Mesenchymal stem cell (in vitro differentiated cells and primary cell): ENCODE results near the gene CFAP92.

Source experiments
- DNase-seq: peaks from one replicate; pipeline ENCODE4 v3.0.0-alpha.2; 2013
- H2AFZ ChIP-seq: one replicate; pipeline ENCODE4 v1.6.1; 2013; ENCODE audit warnings: low read depth, mild to moderate bottlenecking, control low read depth, inconsistent platforms, low read length, moderate library complexity
- H2AK5ac ChIP-seq: 2 replicates; pipeline ENCODE4 v1.6.1; 2013; ENCODE audit warnings: low read length, moderate library complexity, mild to moderate bottlenecking, inconsistent platforms; ENCODE audit not compliant: severe bottlenecking
- H2BK120ac ChIP-seq: one replicate; pipeline ENCODE4 v1.6.1; 2013; ENCODE audit warnings: low read depth, mild to moderate bottlenecking, inconsistent platforms, low read length, moderate library complexity
- H2BK12ac ChIP-seq, 2 experiments: one replicate each; pipeline ENCODE4 v1.6.1; 2013; ENCODE audit warnings: inconsistent platforms in 2 of 2, low read length in 2 of 2, mild to moderate bottlenecking in 2 of 2, moderate library complexity in 2 of 2, control low read depth in 1 of 2
- H2BK15ac ChIP-seq: one replicate; pipeline ENCODE4 v1.6.1; 2013; ENCODE audit warnings: mild to moderate bottlenecking, low read depth, inconsistent platforms; ENCODE audit not compliant: poor library complexity, severe bottlenecking
- H2BK5ac ChIP-seq: 2 replicates; pipeline ENCODE4 v1.6.1; 2013; ENCODE audit warnings: low read depth, mild to moderate bottlenecking, low read length, control low read depth, inconsistent platforms; ENCODE audit not compliant: poor library complexity, severe bottlenecking
- H3K14ac ChIP-seq, 2 experiments: one replicate each; pipeline ENCODE4 v1.6.1; 2013; ENCODE audit warnings: inconsistent platforms in 2 of 2, low read length in 2 of 2, control low read depth in 1 of 2, mild to moderate bottlenecking in 1 of 2, moderate library complexity in 1 of 2
- H3K18ac ChIP-seq, 2 experiments: one replicate each; pipeline ENCODE4 v1.6.1; 2013; ENCODE audit warnings: inconsistent platforms in 2 of 2, low read length in 2 of 2, control low read depth in 1 of 2, low read depth in 1 of 2, mild to moderate bottlenecking in 1 of 2
- H3K23ac ChIP-seq, 2 experiments: one replicate each; pipeline ENCODE4 v1.6.1; 2013; ENCODE audit warnings: inconsistent platforms in 2 of 2, low read length in 2 of 2, mild to moderate bottlenecking in 2 of 2, moderate library complexity in 2 of 2, control low read depth in 1 of 2
- H3K27ac ChIP-seq: 2 replicates; pipeline ENCODE4 v1.5.1; 2013; ENCODE audit warnings: mild to moderate bottlenecking, moderate library complexity, low read length, control low read depth, inconsistent platforms; ENCODE audit not compliant: poor library complexity, severe bottlenecking
- H3K27me3 ChIP-seq, 2 experiments: 2 replicates each; pipeline versions ENCODE4 v1.6.1 to v1.7.0; 2013; ENCODE audit warnings: low read length in 2 of 2, mild to moderate bottlenecking in 2 of 2, moderate library complexity in 2 of 2, control low read depth in 1 of 2, inconsistent platforms in 1 of 2; ENCODE audit not compliant: control insufficient read depth in 1 of 2, insufficient read depth in 1 of 2
- H3K36me3 ChIP-seq, 2 experiments: 2 replicates each; pipeline versions ENCODE4 v1.6.1 to v1.7.0; 2013; ENCODE audit warnings: low read length in 2 of 2, control low read depth in 1 of 2, inconsistent platforms in 1 of 2, low read depth in 1 of 2, mild to moderate bottlenecking in 1 of 2; ENCODE audit not compliant: insufficient read depth in 2 of 2, control insufficient read depth in 1 of 2
- H3K4ac ChIP-seq, 2 experiments: one replicate each; pipeline ENCODE4 v1.6.1; 2013; ENCODE audit warnings: inconsistent platforms in 2 of 2, low read length in 2 of 2, mild to moderate bottlenecking in 2 of 2, moderate library complexity in 2 of 2, control low read depth in 1 of 2, low read depth in 1 of 2
- H3K4me1 ChIP-seq: 2 replicates; pipeline ENCODE4 v1.6.1; 2013; ENCODE audit warnings: low read depth, low read length, control low read depth; ENCODE audit not compliant: control insufficient read depth, insufficient read depth
- H3K4me2 ChIP-seq: 2 replicates; pipeline ENCODE4 v1.6.1; 2013; ENCODE audit warnings: low read length, mild to moderate bottlenecking, inconsistent platforms; ENCODE audit not compliant: poor library complexity, severe bottlenecking
- H3K4me3 ChIP-seq, 2 experiments: 2 replicates each; pipeline versions ENCODE4 v1.5.1 to v1.7.0; 2013; ENCODE audit warnings: low read length in 2 of 2, mild to moderate bottlenecking in 2 of 2, control low read depth in 1 of 2, low read depth in 1 of 2; ENCODE audit not compliant: insufficient read depth in 1 of 2
- H3K79me1 ChIP-seq: replicated peaks from 2 replicates; pipeline ENCODE4 v1.6.1; 2013; ENCODE audit warnings: mild to moderate bottlenecking, control low read depth, low read length, inconsistent platforms; ENCODE audit not compliant: poor library complexity, severe bottlenecking
- H3K9ac ChIP-seq: 2 replicates; pipeline ENCODE4 v1.7.0; 2013; ENCODE audit warnings: mild to moderate bottlenecking, low read length, moderate library complexity
- H3K9me3 ChIP-seq: 2 replicates; pipeline ENCODE4 v1.7.0; 2013; ENCODE audit warnings: mild to moderate bottlenecking, low read length; ENCODE audit not compliant: control insufficient read depth
- H4K8ac ChIP-seq: one replicate; pipeline ENCODE4 v1.6.1; 2013; ENCODE audit warnings: inconsistent platforms, mild to moderate bottlenecking, low read length, moderate library complexity
- H4K91ac ChIP-seq: one replicate; pipeline ENCODE4 v1.6.1; 2013; ENCODE audit warnings: mild to moderate bottlenecking, low read length, inconsistent platforms
- WGBS: methylation state at CpG from one replicate; pipeline ENCODE4 v1.1.7; 2013; ENCODE audit warnings: mixed read lengths; 5-methylcytosine and 5-hydroxymethylcytosine counted together

The CFAP92 gene

DNA sequence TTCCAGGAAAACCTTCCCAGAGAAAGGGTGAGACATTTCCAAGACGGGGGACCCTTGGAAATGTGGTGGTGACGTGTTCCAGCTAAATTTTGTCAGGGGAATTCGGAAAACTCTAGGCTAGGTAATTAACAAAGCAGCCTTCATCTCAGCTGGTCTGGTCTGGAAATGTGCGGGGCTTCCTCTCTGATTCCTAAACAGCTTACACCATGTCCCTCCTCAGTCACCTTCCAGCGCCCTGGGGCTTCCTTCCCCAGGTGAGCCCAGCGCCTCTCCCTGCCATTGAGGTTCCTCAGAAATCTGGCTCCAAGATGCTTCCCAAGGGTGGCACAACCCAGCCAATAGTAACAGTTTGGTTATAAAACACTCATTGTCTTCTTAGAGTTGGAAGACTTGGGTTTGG lies 113.9 kb downstream of the CFAP92 start:
- 17% methylated on average over 5 of the region's 6 CpGs for WGBS
- no peak overlapping the region for H4K8ac ChIP-seq

DNA sequence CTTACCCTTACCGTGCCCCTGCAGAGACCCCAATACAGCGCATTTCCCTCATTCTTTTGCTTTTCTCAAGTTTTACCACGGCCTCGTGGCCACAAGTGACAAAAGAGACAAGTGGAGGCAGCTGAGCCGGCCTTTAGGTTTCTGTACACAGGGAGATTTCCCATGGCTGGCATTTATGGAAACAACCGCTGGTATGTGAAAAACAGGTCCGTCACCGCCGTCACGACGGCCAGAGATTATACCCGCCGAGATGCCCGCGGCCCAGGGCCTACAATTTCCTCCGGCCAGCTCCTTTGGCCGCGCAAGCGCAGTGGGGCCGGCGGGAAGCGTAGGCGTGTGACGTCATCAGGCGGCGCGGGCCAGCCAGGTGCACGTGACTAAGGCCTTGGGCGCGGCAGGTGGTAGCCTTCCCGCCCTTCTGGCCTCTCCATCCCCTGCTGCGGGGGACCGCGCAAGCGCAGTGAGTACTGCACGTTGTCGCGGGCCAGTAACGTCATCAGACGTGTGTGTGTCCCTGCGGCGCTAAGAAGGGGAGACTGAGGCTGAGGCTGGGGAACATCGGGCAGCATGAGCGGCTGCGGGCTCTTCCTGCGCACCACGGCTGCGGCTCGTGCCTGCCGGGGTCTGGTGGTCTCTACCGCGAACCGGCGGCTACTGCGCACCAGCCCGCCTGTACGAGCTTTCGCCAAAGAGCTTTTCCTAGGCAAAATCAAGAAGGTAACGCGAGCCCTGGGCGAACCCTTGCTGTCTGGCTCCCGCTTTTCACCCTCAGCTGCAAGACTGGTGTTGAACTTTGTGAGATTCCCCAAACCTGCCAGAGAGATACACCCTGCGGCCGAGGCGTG lies 114.5 kb downstream of the CFAP92 start, which contains the start of gene ACAD9:
Gene ACAD9 (plus strand): TSS at position 496 of the 845 bp plus-strand sequence. CDS start 72 bp downstream, at position 568.
- H3K9ac ChIP-seq = peak within 1 kb of the TSS; percentile 96
- H3K18ac ChIP-seq = peak within 1 kb of the TSS; percentile 91 to 93
- peak within 1 kb of the TSS; percentile 60 for H2BK5ac ChIP-seq
- H3K4ac ChIP-seq = peak within 1 kb of the TSS; percentile 80 to 97
- H4K91ac ChIP-seq = peak within 1 kb of the TSS; percentile 76
- peak; percentile 97 for DNase-seq
- H3K23ac ChIP-seq = no peak within 1 kb of the TSS
- H4K8ac ChIP-seq = peak within 1 kb of the TSS; percentile 95
- peaks cover 11% of the 10 kb centered on the region for H3K4me1 ChIP-seq
- peak within 1 kb of the TSS; percentile 50 for H2BK120ac ChIP-seq
- peaks cover 2 to 28% of the 10 kb centered on the region in 2 experiments for H3K36me3 ChIP-seq
- peak within 1 kb of the TSS; percentile 46 for H2AK5ac ChIP-seq
- peaks cover 27% of the 10 kb centered on the region for H3K79me1 ChIP-seq
- H2BK12ac ChIP-seq = no peak within 1 kb of the TSS
- H3K14ac ChIP-seq = peak within 1 kb of the TSS in 1 of 2 experiments; percentile 18
- H3K4me2 ChIP-seq = peak within 1 kb of the TSS; percentile 74
- peak within 1 kb of the TSS; percentile 63 for H2BK15ac ChIP-seq
- WGBS = 1% methylated on average over 65 of the region's 65 CpGs
- H2AFZ ChIP-seq = peak within 1 kb of the TSS; percentile 97
- peak within 1 kb of the TSS; percentile 91 to 96 for H3K4me3 ChIP-seq
- peaks cover 0 to 11% of the 10 kb centered on the region in 2 experiments for H3K27me3 ChIP-seq
- H3K27ac ChIP-seq = peak within 1 kb of the TSS; percentile 78
- H3K9me3 ChIP-seq = no peaks in the 10 kb centered on the region

More for the DNA sequence above, 113.9 kb downstream of the CFAP92 start:
- Histone ChIP-seq H2BK5ac (no peak overlapping the region), H4K91ac (peak overlapping the region; percentile 76), H3K9me3 (no peaks in the 10 kb centered on the region), H3K4me2 (peak overlapping the region; percentile 74), H2BK12ac (no peak overlapping the region), H3K27ac (peak overlapping the region; percentile 64), H3K9ac (peak overlapping the region; percentile 96), H3K4me3 (peak overlapping the region; percentile 91 to 96), H3K36me3 (peaks cover 3 to 33% of the 10 kb centered on the region in 2 experiments), H2AK5ac (no peak overlapping the region), H3K18ac (peak overlapping the region in 1 of 2 experiments; percentile 93), H3K79me1 (peaks cover 30% of the 10 kb centered on the region), H3K4me1 (peaks cover 11% of the 10 kb centered on the region), H2AFZ (no peak overlapping the region), H2BK120ac (no peak overlapping the region), H2BK15ac (no peak overlapping the region), H3K4ac (peak overlapping the region; percentile 80 to 97), H3K14ac (no peak overlapping the region), H3K23ac (no peak overlapping the region), H3K27me3 (peaks cover 0 to 5% of the 10 kb centered on the region in 2 experiments)
- DNase-seq = no peak

DNA sequence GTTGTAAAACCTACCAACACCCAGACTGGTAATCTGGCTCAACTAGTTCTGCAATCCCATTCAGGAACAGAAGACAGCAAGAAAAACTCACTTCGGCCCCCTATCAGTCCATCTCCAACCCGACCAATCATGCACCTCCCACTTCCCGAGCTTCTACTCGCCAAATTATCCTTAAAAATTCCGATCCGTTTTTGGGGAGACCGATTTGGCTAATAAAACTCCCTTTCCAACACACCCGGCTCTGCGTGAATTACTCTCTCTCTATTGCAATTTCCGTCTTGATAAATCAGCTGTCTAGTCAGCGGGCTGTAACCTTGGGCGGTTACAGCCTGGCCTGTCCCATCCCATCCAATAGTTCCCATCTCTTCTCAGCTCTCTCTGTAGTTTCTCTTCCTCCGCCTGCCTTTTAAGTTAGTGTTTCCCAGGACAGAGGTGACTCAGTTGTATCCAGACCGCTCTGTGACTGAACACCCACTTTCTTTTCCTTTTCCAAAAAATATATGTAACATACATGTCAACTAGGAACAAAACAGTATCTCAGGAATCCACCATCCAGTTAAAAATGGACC lies 115.2 kb downstream of the CFAP92 start:
- Histone ChIP-seq H2BK120ac (peak overlapping the region; percentile 50), H2BK15ac (no peak overlapping the region), H3K18ac (peak overlapping the region in 1 of 2 experiments; percentile 91), H3K4ac (peak overlapping the region; percentile 62 to 94), H3K23ac (no peak overlapping the region), H3K9ac (peak overlapping the region; percentile 96), H3K4me2 (peak overlapping the region; percentile 67), H2BK5ac (peak overlapping the region; percentile 60), H2AK5ac (peak overlapping the region; percentile 46), H4K8ac (peak overlapping the region; percentile 54), H3K79me1 (peaks cover 20% of the 10 kb centered on the region), H3K27me3 (peaks cover 0 to 14% of the 10 kb centered on the region in 2 experiments), H3K14ac (no peak overlapping the region), H3K4me1 (peaks cover 9% of the 10 kb centered on the region), H4K91ac (no peak overlapping the region), H3K4me3 (peak overlapping the region in 1 of 2 experiments; percentile 91), H3K9me3 (no peaks in the 10 kb centered on the region), H3K27ac (peak overlapping the region; percentile 78), H3K36me3 (peaks cover 0 to 21% of the 10 kb centered on the region in 2 experiments), H2AFZ (no peak overlapping the region), H2BK12ac (no peak overlapping the region)
- WGBS = 3% methylated on average over 14 of the region's 14 CpGs
- peak; percentile 87 for DNase-seq

DNA sequence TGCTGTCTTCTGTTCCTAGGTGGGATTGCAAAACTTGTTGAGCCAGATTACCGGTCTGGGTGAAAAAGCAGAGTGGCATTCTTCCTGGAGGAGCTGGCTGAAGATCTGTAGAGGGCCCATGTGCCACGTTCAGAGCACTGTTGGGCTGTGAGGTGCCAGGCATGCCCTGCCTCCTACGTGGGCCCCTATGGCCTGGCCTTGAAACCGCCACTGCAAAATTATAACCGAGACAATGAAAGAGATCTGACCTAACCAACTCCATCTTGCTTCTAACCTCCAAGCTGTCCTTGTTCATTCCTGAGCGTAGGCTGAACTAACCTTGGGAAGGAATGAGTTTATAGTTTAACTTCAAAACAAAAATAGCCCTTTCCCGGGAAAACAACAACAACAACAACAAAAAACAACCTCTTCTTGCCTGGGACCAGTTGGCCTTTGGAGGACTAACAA lies 115.8 kb downstream of the CFAP92 start:
- Histone ChIP-seq H2BK5ac (no peak overlapping the region), H3K4me1 (peaks cover 9% of the 10 kb centered on the region)

More for the DNA sequence above, 115.8 kb downstream of the CFAP92 start:
- Histone ChIP-seq H3K4me2 (peak overlapping the region; percentile 67), H4K91ac (no peak overlapping the region), H2BK15ac (no peak overlapping the region), H2AFZ (no peak overlapping the region), H3K18ac (no peak overlapping the region), H3K9me3 (no peaks in the 10 kb centered on the region), H2BK12ac (peak overlapping the region in 1 of 2 experiments; percentile 45), H3K4me3 (peak overlapping the region in 1 of 2 experiments; percentile 91), H3K27ac (no peak overlapping the region), H3K23ac (no peak overlapping the region), H3K9ac (peak overlapping the region; percentile 96), H3K27me3 (peaks cover 0 to 18% of the 10 kb centered on the region in 2 experiments), H3K14ac (no peak overlapping the region), H2BK120ac (no peak overlapping the region), H3K36me3 (peaks cover 0 to 20% of the 10 kb centered on the region in 2 experiments), H4K8ac (peak overlapping the region; percentile 69), H2AK5ac (peak overlapping the region; percentile 52), H3K79me1 (peaks cover 18% of the 10 kb centered on the region), H3K4ac (peak overlapping the region in 1 of 2 experiments; percentile 32)
- no peak for DNase-seq
- 92% methylated on average over 6 of the region's 7 CpGs for WGBS
